GM19043 (cell line): ENCODE measurements around the gene GPATCH2L.

Experiments
- ATAC-seq: cut with Tn5 transposase; IDR thresholded peaks from one replicate; pipeline ENCODE4 v1.9.1; 2021; ENCODE audit warnings: low read depth; ENCODE audit not compliant: unreplicated experiment

Gene GPATCH2L

DNA sequence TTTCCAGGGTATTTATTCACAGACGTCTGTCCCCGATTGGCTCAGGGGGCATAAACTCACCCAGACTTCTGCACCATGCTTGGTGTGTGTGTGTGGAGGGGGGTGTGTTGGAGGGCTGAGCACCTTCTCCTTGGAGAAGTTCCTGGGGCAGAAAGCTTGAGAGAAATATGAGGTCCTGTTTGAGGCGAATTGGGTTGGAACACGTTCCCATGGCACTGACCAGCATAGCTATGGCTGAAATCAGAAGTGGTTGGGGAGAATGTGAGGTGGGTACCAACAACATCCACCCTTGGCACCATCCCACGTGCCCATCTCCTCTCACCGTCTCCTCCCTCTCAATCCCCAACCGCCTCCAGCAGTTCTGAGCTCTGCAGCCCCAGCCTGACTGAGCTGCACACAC, 16.0 kb upstream of the GPATCH2L start:
- ATAC-seq, result no peak

DNA sequence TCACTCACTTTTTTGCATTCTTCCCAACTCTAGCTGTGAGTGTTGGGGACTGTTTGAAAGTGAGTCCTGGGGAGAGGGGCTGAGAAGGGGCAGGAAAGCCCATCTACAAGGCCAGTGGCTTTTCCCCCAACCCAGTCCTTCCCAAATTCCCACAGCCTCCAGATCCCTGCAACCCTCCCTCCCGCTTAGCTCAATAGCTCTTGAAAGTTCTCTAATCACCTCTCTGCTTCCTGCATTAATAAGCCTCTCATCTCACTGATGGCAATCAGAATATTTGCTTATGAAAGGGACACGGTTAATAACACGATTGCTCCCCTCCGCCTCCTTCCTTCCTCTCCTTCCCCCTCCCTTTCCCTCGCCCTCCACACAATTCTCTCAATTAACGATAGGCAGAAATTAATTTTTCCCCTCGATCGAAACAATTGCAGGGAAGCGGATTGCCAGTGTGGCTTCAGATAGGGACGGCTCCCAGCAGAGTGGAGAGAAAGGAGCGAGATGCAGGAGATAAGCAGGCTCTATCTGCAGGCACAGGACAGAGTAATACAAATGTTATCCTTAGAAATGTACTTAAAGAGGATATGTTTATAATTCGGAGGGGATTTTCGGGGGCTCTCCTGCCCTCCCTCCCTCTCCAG, 15.1 kb upstream of the GPATCH2L start:
- no peak for ATAC-seq

DNA sequence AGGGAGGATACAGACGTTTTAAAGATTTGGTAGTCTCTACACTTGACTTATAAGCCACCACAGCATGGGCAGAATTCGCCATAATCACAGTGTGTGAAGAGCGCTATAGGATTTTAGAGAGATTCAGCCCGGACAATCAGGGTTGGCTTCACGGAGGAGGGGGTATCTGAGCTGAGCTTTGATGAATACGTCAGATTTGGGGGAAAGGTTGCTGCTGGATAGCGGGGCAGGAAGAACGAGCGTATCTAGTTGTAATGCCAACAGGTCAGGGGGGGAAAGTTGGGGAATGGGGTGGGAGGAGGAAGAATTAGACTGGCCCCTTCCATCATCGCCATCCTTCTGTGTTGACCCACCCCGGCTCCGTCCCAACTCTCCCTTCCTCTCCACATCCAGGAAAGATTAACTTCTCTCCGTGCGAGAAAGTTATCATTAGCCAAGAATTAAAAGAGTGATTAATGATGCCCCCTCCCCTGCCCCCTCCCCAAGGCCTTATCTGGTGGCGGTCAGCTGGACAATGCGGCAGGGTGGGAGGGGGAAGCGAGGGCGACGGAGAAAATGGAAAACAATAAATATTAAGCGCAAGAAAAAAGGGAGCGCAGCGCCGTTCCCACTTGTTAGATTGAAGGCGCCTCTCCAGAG, 13.5 kb upstream of the GPATCH2L start:
- ATAC-seq, result no peak

DNA sequence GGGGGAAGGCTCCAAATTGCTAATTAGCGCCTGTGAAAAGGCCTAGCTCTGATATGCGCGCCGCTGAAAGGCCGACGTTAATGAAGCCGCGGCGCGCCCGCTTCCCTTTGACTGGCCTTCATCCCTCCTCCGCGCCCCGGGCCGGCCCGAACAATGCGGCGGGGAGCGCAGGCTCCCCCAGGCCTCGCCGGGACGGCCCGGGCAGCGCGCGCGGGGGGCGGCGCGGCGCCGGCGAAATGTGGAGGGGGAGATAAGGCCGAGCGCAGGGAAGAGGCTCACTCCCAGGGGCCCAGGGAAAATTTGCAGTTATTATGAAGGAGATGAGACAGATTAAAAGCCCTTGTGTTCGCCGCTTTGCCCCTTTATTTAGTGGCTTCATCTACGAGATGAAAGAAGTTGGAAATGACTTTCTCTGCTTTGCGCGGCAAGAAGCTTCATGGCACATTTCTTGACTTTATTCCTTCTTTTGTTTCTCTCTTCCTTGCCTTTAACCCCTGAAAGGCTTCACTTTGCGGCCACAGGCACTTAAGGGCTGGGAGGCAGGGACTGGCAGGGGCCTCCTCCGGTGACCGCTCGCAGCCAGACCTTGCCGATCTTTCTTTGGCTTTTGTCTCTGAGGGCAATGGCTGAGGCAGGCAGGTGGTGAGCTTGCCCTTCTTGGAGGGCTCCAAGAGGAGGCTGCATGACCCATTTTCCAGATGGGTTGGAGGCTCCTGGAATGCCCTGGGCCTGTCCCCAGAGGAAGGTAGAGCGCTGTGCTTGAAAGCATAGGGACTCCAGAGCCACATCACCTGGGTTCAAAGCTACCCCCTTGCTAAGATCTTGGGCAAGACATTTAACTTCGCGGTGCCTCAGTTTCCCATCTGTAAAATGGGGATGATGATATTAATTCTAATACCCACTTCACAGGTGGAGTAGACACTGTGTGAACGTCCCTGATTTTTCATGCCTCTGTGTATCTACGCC, 12.7 kb upstream of the GPATCH2L start:
- ATAC-seq, result no peak

DNA sequence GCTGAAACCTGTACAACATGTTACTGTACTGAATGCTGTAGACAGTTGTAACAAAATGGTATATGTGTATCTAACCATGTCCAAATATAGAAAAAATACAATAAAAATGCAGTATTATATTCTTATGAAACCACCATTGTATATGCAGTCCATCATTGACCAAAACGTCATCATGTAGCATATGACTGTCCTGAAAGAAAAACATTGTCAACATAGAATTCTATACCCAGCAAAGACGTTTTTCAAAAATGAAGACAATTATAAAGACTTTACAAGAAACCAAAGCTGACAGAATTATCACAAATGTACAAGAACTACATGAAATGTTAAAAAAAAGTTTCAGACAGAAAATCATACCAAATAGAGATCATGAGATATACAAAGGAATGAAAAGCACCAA, 8.1 kb upstream of the GPATCH2L start:
- no peak for ATAC-seq

DNA sequence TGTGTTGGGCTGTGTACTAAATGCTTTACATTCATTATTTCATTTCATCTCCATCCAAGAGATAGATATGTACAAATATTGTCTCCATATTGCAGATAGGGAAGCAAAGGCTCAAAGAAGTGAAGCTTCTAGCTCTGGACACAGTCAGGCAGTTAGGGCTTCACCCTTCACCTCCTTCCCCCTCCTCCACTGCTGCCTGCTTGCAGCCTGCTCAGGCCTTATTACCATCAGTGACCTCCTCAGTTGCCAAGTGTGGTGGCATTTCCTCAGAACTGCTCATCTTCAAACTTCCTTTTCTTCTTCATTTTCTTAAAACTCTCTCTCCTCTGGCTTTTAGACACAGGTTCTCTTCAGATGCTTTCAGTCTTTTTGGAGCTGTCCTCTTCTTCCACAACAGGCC, 4.7 kb upstream of the GPATCH2L start:
- ATAC-seq, result no peak

DNA sequence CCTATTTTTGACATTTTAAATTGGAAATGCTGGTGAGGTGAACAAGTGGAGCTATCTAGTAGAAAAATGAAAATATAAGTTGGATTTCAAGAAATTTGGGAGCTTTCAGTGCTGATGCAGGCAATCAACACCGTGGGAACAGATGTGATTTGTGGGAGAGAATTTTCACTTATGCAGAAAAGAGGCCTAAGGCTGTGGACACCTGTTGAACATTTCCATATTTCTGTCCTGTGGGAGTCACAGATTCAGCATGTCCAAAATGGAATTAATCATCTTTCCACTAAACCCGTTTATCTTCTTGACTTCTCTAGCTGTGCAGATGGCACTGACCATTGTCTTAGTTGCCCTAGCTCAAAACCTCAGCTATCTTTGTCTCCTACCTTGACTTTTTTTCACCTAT, 2.5 kb upstream of the GPATCH2L start:
- ATAC-seq, result no peak

DNA sequence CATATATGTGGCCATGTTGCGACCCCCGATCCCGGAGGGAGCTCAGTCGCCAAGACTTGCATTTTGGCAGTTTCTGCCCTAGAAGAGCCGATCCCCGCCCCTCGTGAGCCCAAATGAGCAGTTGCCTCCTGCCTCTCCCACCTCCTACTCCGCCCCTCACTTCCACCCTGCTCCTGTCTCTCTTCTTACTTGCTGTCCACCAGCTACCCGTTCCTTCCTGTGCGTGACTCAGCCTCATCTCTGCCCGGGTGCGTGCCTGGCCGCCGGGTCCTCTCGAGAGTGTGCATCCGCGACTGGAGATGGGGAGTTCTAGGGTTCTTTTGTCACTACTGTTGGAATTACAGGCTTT, 585 bp downstream of the GPATCH2L start:
- peak; percentile 62 for ATAC-seq

DNA sequence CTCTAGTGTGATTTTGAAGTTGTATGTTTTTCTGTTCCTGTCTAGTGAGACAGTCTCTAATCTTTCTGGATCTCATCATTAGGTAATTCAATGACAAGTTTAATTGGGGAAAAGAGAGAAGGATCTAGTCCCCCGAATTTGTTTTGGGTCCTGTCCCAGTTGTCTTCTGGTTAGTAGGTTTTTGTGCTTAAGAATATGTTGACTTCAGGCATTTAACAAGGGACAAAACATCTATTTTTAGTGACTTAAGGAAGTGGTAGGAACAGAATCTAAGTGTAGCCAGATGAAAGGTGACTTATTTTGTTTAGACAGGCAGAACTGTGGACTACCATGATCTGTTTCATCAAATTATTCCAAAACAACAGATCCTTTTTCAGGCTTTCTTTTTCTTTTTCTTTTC, 2.2 kb downstream of the GPATCH2L start:
- no peak for ATAC-seq

DNA sequence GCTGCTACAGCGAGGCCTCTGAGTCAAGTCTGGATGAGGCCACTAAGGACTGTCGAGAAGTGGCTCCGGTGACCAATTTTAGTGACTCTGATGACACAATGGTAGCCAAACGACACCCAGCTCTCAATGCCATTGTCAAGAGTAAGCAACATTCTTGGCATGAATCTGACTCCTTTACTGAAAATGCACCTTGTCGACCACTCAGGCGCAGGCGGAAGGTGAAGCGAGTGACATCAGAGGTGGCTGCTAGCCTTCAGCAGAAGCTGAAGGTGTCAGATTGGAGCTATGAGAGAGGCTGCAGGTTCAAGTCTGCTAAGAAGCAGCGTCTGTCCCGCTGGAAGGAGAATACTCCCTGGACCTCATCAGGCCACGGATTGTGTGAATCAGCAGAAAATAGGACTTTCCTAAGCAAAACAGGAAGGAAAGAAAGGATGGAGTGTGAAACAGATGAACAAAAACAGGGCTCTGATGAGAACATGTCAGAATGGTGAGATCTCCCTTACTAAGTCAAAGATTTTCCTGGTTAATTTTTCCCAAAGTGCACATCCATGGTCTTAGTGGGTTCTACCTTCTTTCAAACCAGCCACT, 2.9 kb downstream of the GPATCH2L start:
- ATAC-seq, result no peak

DNA sequence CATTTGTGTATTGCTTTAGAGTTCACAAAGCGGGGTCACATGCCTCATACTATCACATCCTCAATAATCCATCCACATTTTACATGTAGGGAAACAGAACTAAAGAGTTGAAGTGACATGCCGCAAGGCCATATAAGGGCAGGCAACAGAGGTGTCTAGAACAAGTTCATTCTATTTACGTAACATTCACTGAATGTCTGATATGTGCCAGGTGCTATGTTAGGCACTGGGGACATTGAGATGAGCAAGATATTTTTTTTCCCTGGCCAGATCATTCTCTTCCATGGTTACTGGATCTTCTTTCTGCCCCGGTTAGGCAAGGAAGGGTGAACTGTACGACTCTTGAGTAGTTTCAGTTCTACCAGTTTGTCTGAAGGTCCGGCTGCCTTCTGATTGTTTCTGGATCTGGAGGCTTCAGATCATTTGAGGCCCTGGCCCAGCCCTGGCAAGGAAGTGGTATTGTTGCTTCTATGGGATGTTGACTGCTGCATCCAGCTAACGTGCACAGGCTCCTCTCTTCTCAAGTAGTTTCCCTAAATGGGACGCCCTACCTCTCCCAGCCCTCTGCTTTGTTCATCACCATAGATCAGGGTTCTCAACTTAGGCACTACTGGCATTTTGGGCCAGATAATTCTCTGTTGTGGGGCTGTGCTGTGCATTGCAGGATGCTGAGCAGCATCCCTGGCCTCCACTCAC, 12.1 kb downstream of the GPATCH2L start:
- ATAC-seq, result no peak

DNA sequence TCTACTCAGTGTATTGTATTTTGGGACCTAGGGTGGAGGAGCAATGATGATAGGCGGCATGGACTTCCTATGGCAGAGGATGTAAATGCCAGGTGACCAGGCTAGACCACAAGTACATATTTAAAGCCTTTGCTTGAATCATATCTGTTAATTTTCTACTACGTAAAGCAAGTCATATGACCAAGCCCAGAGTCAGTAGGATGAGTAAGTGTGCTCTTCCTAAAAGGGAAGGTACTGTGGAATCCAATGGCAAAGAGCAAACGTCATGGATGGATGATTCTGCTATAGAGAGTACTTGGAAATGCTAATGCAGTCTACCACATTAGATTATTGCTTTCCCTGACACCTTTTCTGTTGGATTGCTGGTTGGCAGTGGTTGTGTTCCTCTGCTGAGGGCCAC, 16.8 kb downstream of the GPATCH2L start:
- no peak for ATAC-seq

DNA sequence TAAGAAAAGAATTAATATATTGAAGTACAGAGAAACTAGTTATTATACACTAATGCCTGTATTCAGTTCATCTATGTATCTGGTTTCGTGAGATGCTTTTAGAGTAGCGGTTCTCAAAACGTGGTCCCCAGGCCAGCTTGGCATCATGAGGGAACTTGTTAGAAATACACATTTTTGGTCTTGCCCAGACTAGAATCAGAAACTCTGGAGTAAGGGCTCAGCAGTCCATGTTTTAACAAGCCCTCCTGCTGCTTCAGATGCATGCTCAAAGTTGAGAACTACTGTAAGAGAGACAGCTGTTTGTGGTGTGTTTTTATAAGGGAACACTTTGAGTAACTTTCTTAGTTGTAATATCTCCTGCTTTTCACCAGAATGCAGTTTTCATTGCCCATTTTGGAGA, 18.1 kb downstream of the GPATCH2L start:
- no peak for ATAC-seq

DNA sequence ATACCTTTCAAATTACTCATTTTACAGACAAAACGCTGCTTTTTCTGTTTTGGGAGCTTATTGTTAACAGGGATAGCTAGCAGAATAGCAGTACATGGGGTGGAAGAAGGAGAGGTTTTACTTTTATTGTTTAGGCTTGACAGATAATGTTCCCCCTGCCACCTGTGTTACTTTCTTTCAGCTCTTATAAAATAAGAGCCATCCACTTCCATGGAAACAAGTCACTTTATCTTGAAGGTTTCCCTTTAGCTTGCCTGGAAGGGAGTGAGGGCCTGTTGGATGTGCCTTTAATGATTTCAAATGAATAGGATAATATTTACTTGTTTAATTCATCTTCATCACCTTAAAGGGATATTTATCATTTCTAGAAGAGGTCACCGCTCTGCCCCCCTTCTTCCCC, 23.3 kb downstream of the GPATCH2L start:
- ATAC-seq, result no peak

DNA sequence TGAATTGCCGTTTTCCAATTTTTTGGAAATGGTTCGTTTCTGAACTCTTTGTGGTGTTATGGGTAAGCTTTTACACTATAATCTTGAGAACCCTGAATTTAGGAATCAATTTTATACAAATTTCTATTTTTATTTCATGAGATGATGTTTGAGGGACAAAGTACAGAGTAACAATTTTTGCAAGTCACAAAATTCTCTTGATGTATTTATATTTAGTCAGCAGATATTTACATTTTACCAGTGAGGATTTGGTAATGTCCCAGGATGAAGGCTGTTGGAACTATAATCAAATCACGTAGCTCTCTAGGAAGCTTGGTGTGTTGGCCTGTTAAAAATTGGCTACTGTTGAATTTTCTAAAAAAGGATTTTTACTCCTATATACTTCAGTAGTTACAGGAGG, 24.2 kb downstream of the GPATCH2L start:
- ATAC-seq, result no peak

DNA sequence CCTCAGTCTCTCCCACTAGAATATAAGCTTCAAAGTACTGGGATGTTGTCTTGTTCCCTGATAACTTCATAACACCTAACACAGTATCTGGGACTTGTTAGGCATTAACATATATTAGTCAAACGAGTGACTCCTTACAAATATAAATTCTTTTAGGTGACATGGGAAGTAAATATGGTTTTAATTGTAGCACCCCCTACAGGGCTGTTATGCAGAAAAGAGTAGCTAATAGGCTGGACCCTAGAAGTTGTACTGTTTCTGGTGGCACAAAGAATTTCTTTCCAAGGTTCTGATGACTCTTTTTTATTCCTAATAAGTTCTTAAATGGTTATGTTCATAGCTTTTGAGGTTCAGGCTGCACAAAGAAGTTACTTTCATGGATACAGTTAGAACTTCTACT, 29.8 kb downstream of the GPATCH2L start:
- no peak for ATAC-seq

DNA sequence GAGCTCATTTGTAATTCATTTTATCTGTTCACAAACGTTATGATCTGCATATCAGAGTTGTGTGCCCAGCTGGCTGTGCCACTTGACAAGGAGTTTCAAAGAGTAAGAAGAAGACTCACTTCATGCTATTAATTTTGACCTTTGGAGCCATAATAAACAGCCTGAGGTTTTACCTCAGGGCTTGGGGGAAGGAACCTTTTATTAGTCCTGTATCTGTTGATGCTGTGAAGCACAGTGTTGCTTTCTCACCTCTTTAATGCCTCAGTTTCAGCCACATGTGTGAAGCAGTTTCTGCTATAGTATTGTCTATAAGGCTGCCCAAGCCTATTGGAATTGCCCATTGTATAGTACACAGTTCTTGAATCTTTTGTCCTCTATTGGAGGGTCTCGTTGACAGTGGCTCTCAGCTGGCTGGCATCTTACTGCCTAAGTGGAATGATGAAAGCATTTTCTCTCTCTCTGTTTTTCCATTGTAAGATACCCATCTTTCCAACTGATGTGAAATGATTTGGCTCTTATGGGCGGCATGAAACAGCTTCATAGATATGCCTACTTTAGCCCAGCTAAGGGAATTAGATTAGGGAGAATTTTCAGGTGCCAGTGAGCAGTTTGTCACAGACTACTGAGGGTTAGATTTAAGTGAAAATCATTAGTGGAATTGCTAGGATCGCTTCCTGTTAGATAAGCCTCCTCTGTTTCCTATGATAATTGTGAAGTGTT, 34.7 kb downstream of the GPATCH2L start:
- ATAC-seq, result peak; percentile 74

DNA sequence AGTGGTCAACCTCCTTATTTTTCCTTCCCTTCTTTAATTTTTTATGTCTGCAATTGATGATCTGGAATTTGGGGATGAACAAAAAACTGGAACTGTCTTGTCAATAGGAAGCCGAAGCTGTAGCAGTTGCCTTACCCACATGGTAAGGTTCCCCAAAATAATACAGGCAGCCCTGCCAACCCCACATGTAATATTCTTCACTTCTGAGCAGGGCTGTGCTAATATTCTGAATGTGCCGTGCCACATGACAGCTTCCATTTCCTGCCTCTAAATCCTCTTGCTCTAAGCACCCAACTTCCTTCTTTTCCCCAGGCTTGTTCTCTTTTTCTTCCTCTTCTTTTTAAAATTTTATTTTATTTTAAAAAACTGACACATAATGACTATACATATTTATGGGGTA, 39.6 kb downstream of the GPATCH2L start:
- no peak for ATAC-seq

DNA sequence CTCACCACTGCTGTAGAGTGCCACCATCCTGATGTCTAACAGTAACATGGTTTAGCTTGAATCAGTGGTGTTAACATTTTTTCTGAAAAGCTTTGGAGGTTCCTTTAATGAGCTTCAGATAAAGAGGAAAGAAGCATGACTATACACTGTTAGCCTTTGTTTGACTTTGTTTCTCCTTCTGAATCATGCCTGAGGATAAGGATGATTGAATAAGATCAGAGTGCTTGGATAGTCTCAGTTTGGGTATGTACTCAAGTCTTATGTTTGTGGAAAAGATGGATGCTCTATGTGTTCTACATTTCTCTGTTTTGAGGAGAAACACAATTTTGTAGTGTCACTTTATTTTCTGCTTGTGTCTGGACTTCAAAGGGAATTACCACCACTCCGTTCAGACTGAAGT, 42.0 kb downstream of the GPATCH2L start:
- ATAC-seq, result no peak

DNA sequence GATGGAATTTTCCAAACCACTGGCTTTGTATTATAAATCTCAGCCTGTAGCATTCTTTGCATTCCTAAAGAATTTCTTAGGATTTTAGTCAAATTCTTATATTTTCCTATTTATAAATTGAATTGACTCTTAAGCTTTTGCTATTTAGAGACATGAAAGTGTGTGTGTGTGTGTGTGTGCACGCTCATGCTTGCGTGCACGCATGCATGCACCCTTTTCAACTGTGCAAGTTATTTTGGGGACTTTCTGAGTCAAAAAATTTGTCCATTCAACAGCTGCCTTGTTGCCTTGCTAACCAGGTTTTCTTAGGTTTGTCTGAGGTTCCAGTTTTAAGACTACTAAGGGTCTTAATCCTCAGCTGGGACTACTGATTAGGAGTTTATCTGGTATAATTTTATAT, 42.6 kb downstream of the GPATCH2L start:
- peak; percentile 59 for ATAC-seq
